Measurements from ENCODE around the gene COL10A1.

DNA sequence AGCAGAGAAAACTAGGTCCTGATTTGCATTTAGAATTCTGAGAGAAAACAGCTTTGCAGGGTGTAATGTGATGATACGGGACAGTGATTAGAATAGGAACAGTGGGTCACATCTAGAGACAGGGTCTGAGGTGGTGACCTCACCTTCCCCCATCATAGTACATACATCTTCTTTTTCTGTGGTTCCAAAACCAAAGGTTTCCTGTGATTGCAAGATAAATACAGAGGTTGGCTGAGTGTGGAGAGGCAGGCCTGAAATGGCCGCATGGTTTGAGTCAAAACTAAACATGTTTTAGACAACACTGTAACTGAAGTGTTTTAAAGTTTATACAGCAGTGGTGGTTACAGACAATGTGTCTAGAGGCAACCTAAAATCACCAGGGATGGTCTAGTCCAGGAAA, 35.7 kb downstream of the COL10A1 start:
- TF ChIP-seq, protein P1, sequence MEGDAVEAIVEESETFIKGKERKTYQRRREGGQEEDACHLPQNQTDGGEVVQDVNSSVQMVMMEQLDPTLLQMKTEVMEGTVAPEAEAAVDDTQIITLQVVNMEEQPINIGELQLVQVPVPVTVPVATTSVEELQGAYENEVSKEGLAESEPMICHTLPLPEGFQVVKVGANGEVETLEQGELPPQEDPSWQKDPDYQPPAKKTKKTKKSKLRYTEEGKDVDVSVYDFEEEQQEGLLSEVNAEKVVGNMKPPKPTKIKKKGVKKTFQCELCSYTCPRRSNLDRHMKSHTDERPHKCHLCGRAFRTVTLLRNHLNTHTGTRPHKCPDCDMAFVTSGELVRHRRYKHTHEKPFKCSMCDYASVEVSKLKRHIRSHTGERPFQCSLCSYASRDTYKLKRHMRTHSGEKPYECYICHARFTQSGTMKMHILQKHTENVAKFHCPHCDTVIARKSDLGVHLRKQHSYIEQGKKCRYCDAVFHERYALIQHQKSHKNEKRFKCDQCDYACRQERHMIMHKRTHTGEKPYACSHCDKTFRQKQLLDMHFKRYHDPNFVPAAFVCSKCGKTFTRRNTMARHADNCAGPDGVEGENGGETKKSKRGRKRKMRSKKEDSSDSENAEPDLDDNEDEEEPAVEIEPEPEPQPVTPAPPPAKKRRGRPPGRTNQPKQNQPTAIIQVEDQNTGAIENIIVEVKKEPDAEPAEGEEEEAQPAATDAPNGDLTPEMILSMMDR (IDR thresholded peaks at IDR 0.05) = no peak
- no peak for TF ChIP-seq POLR2AphosphoS5 (IDR thresholded peaks at IDR 0.05)
- TF ChIP-seq POLR2A (IDR thresholded peaks at IDR 0.05) = no peak
- no peak for TF ChIP-seq EP300 (IDR thresholded peaks at IDR 0.05)

Data from sigmoid colon (tissue), 4 donors.